GM12878 (cell line): ENCODE data around the gene ACCSL. TPM values are rescaled to one million over a fixed set of nuclear protein-coding genes. Genes with fewer than 3 reads are reported as not detected.

Source experiments
- ATAC-seq: fragments of 200-7000 bp; cut with Tn5 transposase; 3 replicates; pipeline ENCODE4 v1.9.1; 2020; ENCODE audit warnings: mild to moderate bottlenecking, moderate library complexity
- BruUV-seq: library from RNA; stranded (reverse); fragments of 400-500 nt; replicated peaks from 2 replicates; lab custom pipeline; 2021; lab: Mats Ljungman, UMichigan
- CTCF ChIA-PET: fragments of 300-600 bp; sonication (Branson Sonifier 250); formaldehyde crosslinking; extraction: SDS; loops from one replicate; lab custom pipeline; 2021; ENCODE audit warnings: inconsistent platforms; lab: Yijun Ruan, JAX
- POLR2A ChIA-PET: fragments of 350-600 bp; formaldehyde crosslinking; extraction: SDS; loops from one replicate; lab custom pipeline; 2021; ENCODE audit warnings: inconsistent platforms; lab: Charles Lee
- RAD21 ChIA-PET: fragments of 300-600 bp; sonication (Branson Sonifier 250); formaldehyde crosslinking; loops from one replicate; lab custom pipeline; 2023; ENCODE audit warnings: antibody characterized with exemption; ENCODE audit not compliant: unreplicated experiment; lab: Charles Lee
- SMC1A ChIA-PET: fragments of 300-600 bp; sonication (Branson Sonifier 250); formaldehyde crosslinking; loops from one replicate; lab custom pipeline; 2023; ENCODE audit not compliant: unreplicated experiment, uncharacterized antibody; lab: Charles Lee
- DNase-seq: peaks from one replicate; pipeline ENCODE4 v3.0.0-alpha.2; 2011; ENCODE audit warnings: low read depth, low spot score
- FAIRE-seq: peaks from 3 replicates; lab custom pipeline; 2011; peaks lifted over from hg19 to GRCh38; lab: Jason Lieb, UNC
- H2AFZ ChIP-seq: 2 replicates; pipeline ENCODE4 v1.6.0; 2011; ENCODE audit warnings: low read depth, low read length, control low read depth; ENCODE audit not compliant: control insufficient read depth
- H3K27ac ChIP-seq: 2 replicates; pipeline ENCODE4 v1.5.1; 2011; ENCODE audit warnings: control low read depth; ENCODE audit not compliant: control insufficient read depth, insufficient read depth
- H3K27me3 ChIP-seq, 2 experiments: replicated peaks in 1 of 2; 2 replicates each; pipeline versions ENCODE4 v1.6.0 to v1.6.1; 2011; ENCODE audit warnings: low read length in 1 of 2; ENCODE audit not compliant: control insufficient read depth in 2 of 2, insufficient read depth in 2 of 2
- H3K36me3 ChIP-seq, 2 experiments: 2 replicates each; pipeline ENCODE4 v1.5.1; 2011; ENCODE audit warnings: low read length in 1 of 2; ENCODE audit not compliant: control insufficient read depth in 2 of 2, insufficient read depth in 2 of 2
- H3K4me1 ChIP-seq: 2 replicates; pipeline ENCODE4 v1.6.1; 2011; ENCODE audit warnings: mild to moderate bottlenecking, low read length, moderate library complexity, mixed read lengths; ENCODE audit not compliant: control insufficient read depth, insufficient read depth
- H3K4me2 ChIP-seq: 2 replicates; pipeline ENCODE4 v1.6.0; 2011; ENCODE audit warnings: control low read depth; ENCODE audit not compliant: control insufficient read depth, insufficient read depth
- H3K4me3 ChIP-seq: fragments of 200-600 bp; sonication (generic); 2 replicates; pipeline ENCODE4 v1.5.1; 2016
- H3K79me2 ChIP-seq: 2 replicates; pipeline ENCODE4 v1.6.0; 2011; ENCODE audit warnings: low read length; ENCODE audit not compliant: control insufficient read depth, insufficient read depth
- H3K9ac ChIP-seq: 2 replicates; pipeline ENCODE4 v1.8.0; 2011; ENCODE audit warnings: low read length, control low read depth, mixed read lengths; ENCODE audit not compliant: control insufficient read depth, insufficient read depth
- H3K9me3 ChIP-seq: replicated peaks from 3 replicates; pipeline ENCODE4 v1.5.1; 2011; ENCODE audit warnings: mild to moderate bottlenecking, low read length; ENCODE audit not compliant: control insufficient read depth, insufficient read depth
- H4K20me1 ChIP-seq: 2 replicates; pipeline ENCODE4 v1.6.0; 2011; ENCODE audit not compliant: control insufficient read depth, insufficient read depth
- BRCA1 ChIP-seq: IDR thresholded peaks from 2 replicates; pipeline ENCODE4 v1.6.1; 2011; ENCODE audit warnings: low read depth, low read length, improper control_type of control experiment
- CBFB ChIP-seq: IDR thresholded peaks from 2 replicates; pipeline ENCODE4 v1.6.1; 2016; ENCODE audit warnings: antibody characterized with exemption, low read depth
- CTCF ChIP-seq, 3 experiments: IDR thresholded peaks in 2 of 3; conservative IDR thresholded peaks in 1 of 3; 2 replicates each; pipeline ENCODE4 v1.5.1; 2011; ENCODE audit warnings: low read depth in 3 of 3, low read length in 3 of 3, mild to moderate bottlenecking in 3 of 3, control low read depth in 2 of 3, moderate library complexity in 2 of 3, inconsistent platforms in 1 of 3, mixed read lengths in 1 of 3; ENCODE audit not compliant: control insufficient read depth in 2 of 3, insufficient read depth in 1 of 3; ENCODE audit errors: extremely low read depth in 1 of 3
- E2F8 ChIP-seq: fragments of 450-650 bp; IDR thresholded peaks from 2 replicates; pipeline ENCODE4 v1.6.1; 2018; ENCODE audit warnings: mild to moderate bottlenecking, low read depth, moderate library complexity; ENCODE audit not compliant: partially characterized antibody
- E4F1 ChIP-seq: fragments of 450-650 bp; IDR thresholded peaks from 2 replicates; pipeline ENCODE4 v1.6.1; 2018; ENCODE audit warnings: borderline replicate concordance, mild to moderate bottlenecking; ENCODE audit not compliant: partially characterized antibody
- MTA2 ChIP-seq: fragments of 450-650 bp; IDR thresholded peaks from 2 replicates; pipeline ENCODE4 v1.6.1; 2016; ENCODE audit warnings: low read depth, mild to moderate bottlenecking, moderate library complexity
- MYB ChIP-seq: fragments of 150-350 bp; IDR thresholded peaks from 2 replicates; pipeline ENCODE4 v1.6.1; 2014; ENCODE audit warnings: mild to moderate bottlenecking, low read depth, low read length, borderline replicate concordance
- SMAD1 ChIP-seq: fragments of 450-650 bp; IDR thresholded peaks from 2 replicates; pipeline ENCODE4 v1.6.1; 2018; ENCODE audit warnings: mild to moderate bottlenecking, low read depth; ENCODE audit not compliant: partially characterized antibody
- WGBS: methylation state at CpG from one replicate; pipeline ENCODE4 v1.1.6; 2016; ENCODE audit warnings: low lambda C conversion rate; ENCODE audit not compliant: insufficient replicate concordance, insufficient coverage; ENCODE audit errors: missing lambda C conversion rate; 5-methylcytosine and 5-hydroxymethylcytosine counted together
- in situ Hi-C: fragments of 300-500 bp; cut with MboI; formaldehyde crosslinking; loops from 9 replicates; pipeline ENCODE4 v1.14.3; 2018; ENCODE audit warnings: mixed read lengths
- intact Hi-C: fragments of 100-400 bp; cut with micrococcal nuclease; formaldehyde crosslinking; loops from one replicate; pipeline ENCODE4 v1.14.2; 2022; ENCODE audit not compliant: unreplicated experiment
- polyA plus RNA-seq, 11 experiments: library from polyadenylated mRNA; depleted of rRNA in 4 of 11; unstranded in 6 of 11; stranded (reverse) in 5 of 11; fragments of >200 nt; fragmentation: Nextera tagmentation in 4 of 11; fragmentation: Illumina TruSeq in 1 of 11; extraction: Ambion mirVana in 4 of 11; extraction: Trizol in 1 of 11; gene quantifications; 1 replicate in 1 of 11; 2 replicates in 10 of 11; pipeline versions ENCODE4 v1.2.1 to v1.2.3, GENCODE V29; 2011 to 2016; ENCODE audit warnings: inconsistent platforms in 2 of 11, missing spikeins in 2 of 11, low read depth in 1 of 11
- total RNA-seq, 4 experiments: library from RNA; depleted of rRNA in 3 of 4; stranded (reverse); fragments of >200 nt in 3 of 4; fragmentation: Illumina TruSeq in 1 of 4; extraction: Trizol in 1 of 4; gene quantifications; 2 replicates each; pipeline versions ENCODE4 v1.2.1 to v1.2.3, GENCODE V29; 2013 to 2021
- TF ChIP-seq, protein P1 (sequence below): fragments of 450-650 bp; formaldehyde crosslinking; IDR thresholded peaks from 2 replicates; pipeline ENCODE4 v1.4.0; 2020; ENCODE audit warnings: mild to moderate bottlenecking, moderate library complexity
- TF ChIP-seq, protein P2 (sequence below): fragments of 450-650 bp; IDR thresholded peaks from 2 replicates; pipeline ENCODE4 v1.6.1; 2017; ENCODE audit warnings: mild to moderate bottlenecking

ACCSL gene
- total and polyA plus RNA-seq, 10 of the 15 experiments (the other 5 are each of a cell fraction or from before 2014, with no cell fraction given) = 0.15 TPM; not detected in 9

DNA sequence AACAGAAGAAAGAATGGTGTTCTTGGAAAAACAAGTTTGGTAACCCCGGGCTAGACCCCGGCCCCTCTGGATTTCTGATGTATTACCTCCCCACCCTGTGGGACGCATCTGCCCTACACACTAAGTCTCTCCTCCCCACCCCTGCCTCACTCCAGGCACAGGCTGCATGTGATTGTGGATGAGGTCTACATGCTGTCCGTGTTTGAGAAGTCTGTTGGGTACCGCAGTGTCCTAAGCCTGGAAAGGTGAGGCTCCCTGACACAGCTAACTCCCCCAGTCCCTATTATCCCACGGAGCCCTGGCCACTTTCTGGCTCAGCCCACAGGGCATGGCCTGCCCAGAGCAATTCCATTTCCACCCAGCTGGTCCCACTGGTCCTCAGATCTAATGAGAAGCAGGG is 31.6 kb downstream of the ACCSL start:
- Histone ChIP-seq H3K4me1 (no peaks in the 10 kb centered on the region), H3K4me3 (no peak overlapping the region), H3K79me2 (no peaks in the 10 kb centered on the region), H3K9ac (no peak overlapping the region), H3K36me3 (peaks cover 0 to 2% of the 10 kb centered on the region in 2 experiments; a peak in 2 of 4 replicates), H3K27me3 (no peaks in the 10 kb centered on the region), H3K4me2 (no peak overlapping the region), H3K27ac (no peak overlapping the region), H4K20me1 (no peaks in the 10 kb centered on the region), H3K9me3 (no peaks in the 10 kb centered on the region; the same call in 2 of the 3 replicates), H2AFZ (no peak overlapping the region)
- BruUV-seq = no TSS peak
- ChIA-PET SMC1A (interaction anchor here (1.1 kb wide), 1 partner anchor 15 kb away, joined by 3 read pairs; no protein-coding TSS in a partner anchor), CTCF (no interaction called here), POLR2A (no interaction called here), RAD21 (no interaction called here)
- intact Hi-C loops = no loop called here
- ATAC-seq (no peak), DNase-seq (no peak), FAIRE-seq (no peak)
- WGBS = 92% methylated on average over 6 of the region's 6 CpGs
- in situ Hi-C loops = no loop called here
- TF ChIP-seq MTA2 = no peak
- no peak for TF ChIP-seq SMAD1
- TF ChIP-seq, protein P1, sequence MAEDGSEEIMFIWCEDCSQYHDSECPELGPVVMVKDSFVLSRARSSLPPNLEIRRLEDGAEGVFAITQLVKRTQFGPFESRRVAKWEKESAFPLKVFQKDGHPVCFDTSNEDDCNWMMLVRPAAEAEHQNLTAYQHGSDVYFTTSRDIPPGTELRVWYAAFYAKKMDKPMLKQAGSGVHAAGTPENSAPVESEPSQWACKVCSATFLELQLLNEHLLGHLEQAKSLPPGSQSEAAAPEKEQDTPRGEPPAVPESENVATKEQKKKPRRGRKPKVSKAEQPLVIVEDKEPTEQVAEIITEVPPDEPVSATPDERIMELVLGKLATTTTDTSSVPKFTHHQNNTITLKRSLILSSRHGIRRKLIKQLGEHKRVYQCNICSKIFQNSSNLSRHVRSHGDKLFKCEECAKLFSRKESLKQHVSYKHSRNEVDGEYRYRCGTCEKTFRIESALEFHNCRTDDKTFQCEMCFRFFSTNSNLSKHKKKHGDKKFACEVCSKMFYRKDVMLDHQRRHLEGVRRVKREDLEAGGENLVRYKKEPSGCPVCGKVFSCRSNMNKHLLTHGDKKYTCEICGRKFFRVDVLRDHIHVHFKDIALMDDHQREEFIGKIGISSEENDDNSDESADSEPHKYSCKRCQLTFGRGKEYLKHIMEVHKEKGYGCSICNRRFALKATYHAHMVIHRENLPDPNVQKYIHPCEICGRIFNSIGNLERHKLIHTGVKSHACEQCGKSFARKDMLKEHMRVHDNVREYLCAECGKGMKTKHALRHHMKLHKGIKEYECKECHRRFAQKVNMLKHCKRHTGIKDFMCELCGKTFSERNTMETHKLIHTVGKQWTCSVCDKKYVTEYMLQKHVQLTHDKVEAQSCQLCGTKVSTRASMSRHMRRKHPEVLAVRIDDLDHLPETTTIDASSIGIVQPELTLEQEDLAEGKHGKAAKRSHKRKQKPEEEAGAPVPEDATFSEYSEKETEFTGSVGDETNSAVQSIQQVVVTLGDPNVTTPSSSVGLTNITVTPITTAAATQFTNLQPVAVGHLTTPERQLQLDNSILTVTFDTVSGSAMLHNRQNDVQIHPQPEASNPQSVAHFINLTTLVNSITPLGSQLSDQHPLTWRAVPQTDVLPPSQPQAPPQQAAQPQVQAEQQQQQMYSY (CRISPR knock-in tag) = no peak
- TF ChIP-seq, protein P2, sequence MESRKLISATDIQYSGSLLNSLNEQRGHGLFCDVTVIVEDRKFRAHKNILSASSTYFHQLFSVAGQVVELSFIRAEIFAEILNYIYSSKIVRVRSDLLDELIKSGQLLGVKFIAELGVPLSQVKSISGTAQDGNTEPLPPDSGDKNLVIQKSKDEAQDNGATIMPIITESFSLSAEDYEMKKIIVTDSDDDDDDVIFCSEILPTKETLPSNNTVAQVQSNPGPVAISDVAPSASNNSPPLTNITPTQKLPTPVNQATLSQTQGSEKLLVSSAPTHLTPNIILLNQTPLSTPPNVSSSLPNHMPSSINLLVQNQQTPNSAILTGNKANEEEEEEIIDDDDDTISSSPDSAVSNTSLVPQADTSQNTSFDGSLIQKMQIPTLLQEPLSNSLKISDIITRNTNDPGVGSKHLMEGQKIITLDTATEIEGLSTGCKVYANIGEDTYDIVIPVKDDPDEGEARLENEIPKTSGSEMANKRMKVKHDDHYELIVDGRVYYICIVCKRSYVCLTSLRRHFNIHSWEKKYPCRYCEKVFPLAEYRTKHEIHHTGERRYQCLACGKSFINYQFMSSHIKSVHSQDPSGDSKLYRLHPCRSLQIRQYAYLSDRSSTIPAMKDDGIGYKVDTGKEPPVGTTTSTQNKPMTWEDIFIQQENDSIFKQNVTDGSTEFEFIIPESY = no peak
- TF ChIP-seq MYB = no peak
- no peak for TF ChIP-seq E2F8
- no peak for TF ChIP-seq CBFB
- no peak for TF ChIP-seq E4F1
- no peak for TF ChIP-seq BRCA1
- no peak for TF ChIP-seq CTCF (IDR thresholded peaks at IDR 0.05 in 2 of 3, conservative IDR thresholded peaks at IDR 0.05 in 1 of 3; ENCODE audit: control insufficient read depth in 2 of 3, extremely low read depth in 1 of 3, insufficient read depth in 1 of 3, low read depth in 3 of 3, low read length in 3 of 3)
